Smooth muscle cell (in vitro differentiated cells): ENCODE data around the gene AMPH. TPM values are rescaled to one million over a fixed set of nuclear protein-coding genes. Genes with fewer than 3 reads are reported as not detected.

Experiments used
- DNase-seq: peaks from one replicate; lab custom pipeline; 2025; ENCODE audit not compliant: unreplicated experiment; lab: John Stamatoyannopoulos, UW
- H2AFZ ChIP-seq: fragments of 200-600 bp; sonication (generic); 2 replicates; pipeline ENCODE4 v1.6.0; 2016; ENCODE audit warnings: antibody characterized with exemption, low read depth, mild to moderate bottlenecking
- H3F3A ChIP-seq: fragments of 200-600 bp; sonication (generic); 2 replicates; pipeline ENCODE4 v1.6.0; 2017; ENCODE audit warnings: antibody characterized with exemption, low read depth
- H3K27ac ChIP-seq: fragments of 200-600 bp; sonication (generic); 2 replicates; pipeline ENCODE4 v1.5.1; 2016; ENCODE audit warnings: low read depth, mild to moderate bottlenecking
- H3K27me3 ChIP-seq: fragments of 200-600 bp; sonication (generic); 2 replicates; pipeline ENCODE4 v1.6.1; 2016; ENCODE audit warnings: low read depth, mild to moderate bottlenecking
- H3K36me3 ChIP-seq: fragments of 200-600 bp; sonication (generic); 2 replicates; pipeline ENCODE4 v1.5.1; 2016; ENCODE audit warnings: low read depth
- H3K4me1 ChIP-seq: fragments of 200-600 bp; sonication (generic); 2 replicates; pipeline ENCODE4 v1.5.1; 2016; ENCODE audit warnings: low read depth
- H3K4me2 ChIP-seq: fragments of 200-600 bp; sonication (generic); 2 replicates; pipeline ENCODE4 v1.6.0; 2016; ENCODE audit warnings: mild to moderate bottlenecking
- H3K4me3 ChIP-seq: fragments of 200-600 bp; sonication (generic); 2 replicates; pipeline ENCODE4 v1.5.1; 2016; ENCODE audit warnings: mild to moderate bottlenecking
- H3K79me2 ChIP-seq: fragments of 200-600 bp; sonication (generic); 2 replicates; pipeline ENCODE4 v1.6.0; 2016; ENCODE audit warnings: low read depth, mild to moderate bottlenecking
- H3K9ac ChIP-seq: fragments of 200-600 bp; sonication (generic); 2 replicates; pipeline ENCODE4 v1.6.0; 2016; ENCODE audit warnings: low read depth
- H3K9me3 ChIP-seq: fragments of 200-600 bp; sonication (generic); replicated peaks from 2 replicates; pipeline ENCODE4 v1.5.1; 2016; ENCODE audit warnings: low read depth
- H4K20me1 ChIP-seq: fragments of 200-600 bp; sonication (generic); 2 replicates; pipeline ENCODE4 v1.6.0; 2016; ENCODE audit warnings: low read depth
- WGBS: methylation state at CpG from one replicate; pipeline ENCODE4 v1.1.7; 2016; ENCODE audit warnings: low lambda C conversion rate; 5-methylcytosine and 5-hydroxymethylcytosine counted together
- polyA plus RNA-seq: library from polyadenylated mRNA; unstranded; fragments of >200 nt; fragmentation: Nextera tagmentation; extraction: Ambion mirVana; gene quantifications from 2 replicates; pipeline ENCODE4 v1.2.1, GENCODE V29; 2016
- small RNA-seq: library from RNA; depleted of rRNA; stranded (forward); fragments of <200 nt; gene quantifications from one replicate; pipeline ENCODE3, GENCODE V24; 2014
- total RNA-seq: library from RNA; depleted of rRNA; stranded (reverse); fragments of >200 nt; gene quantifications from 2 replicates; pipeline ENCODE4 v1.2.3, GENCODE V29; 2014
- TF ChIP-seq, protein P1 (sequence below): fragments of 200-600 bp; sonication (generic); IDR thresholded peaks from 2 replicates; pipeline ENCODE4 v1.5.1; 2017; ENCODE audit warnings: borderline replicate concordance, mild to moderate bottlenecking, antibody characterized with exemption; ENCODE audit not compliant: insufficient read depth, poor library complexity, severe bottlenecking

Gene AMPH
- total and polyA plus RNA-seq, 2 experiments from 2014 or later: 1.6 to 2.4 TPM

DNA sequence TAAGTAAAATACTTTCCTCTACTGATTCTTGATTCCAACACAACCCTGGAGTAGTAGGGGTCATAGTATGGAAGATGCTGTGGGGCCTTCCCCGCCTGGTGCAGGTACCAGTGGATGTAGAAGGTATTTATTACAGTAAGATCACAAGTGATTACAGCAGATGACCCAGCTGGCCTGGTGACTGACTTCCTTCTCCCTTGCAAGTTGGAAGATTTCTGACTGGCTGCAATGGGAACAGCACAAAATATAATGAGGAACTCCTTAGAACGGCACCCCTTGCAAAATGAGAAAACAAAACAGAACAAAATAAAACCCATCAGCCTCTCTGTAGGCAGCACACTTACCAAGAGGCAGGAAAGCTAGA, 296.1 kb downstream of the AMPH start:
- no peak overlapping the region for H3K4me3 ChIP-seq
- H3K9me3 ChIP-seq: no peaks in the 10 kb centered on the region
- no peak overlapping the region for H3K4me2 ChIP-seq
- no peak for DNase-seq
- TF ChIP-seq, protein P1, sequence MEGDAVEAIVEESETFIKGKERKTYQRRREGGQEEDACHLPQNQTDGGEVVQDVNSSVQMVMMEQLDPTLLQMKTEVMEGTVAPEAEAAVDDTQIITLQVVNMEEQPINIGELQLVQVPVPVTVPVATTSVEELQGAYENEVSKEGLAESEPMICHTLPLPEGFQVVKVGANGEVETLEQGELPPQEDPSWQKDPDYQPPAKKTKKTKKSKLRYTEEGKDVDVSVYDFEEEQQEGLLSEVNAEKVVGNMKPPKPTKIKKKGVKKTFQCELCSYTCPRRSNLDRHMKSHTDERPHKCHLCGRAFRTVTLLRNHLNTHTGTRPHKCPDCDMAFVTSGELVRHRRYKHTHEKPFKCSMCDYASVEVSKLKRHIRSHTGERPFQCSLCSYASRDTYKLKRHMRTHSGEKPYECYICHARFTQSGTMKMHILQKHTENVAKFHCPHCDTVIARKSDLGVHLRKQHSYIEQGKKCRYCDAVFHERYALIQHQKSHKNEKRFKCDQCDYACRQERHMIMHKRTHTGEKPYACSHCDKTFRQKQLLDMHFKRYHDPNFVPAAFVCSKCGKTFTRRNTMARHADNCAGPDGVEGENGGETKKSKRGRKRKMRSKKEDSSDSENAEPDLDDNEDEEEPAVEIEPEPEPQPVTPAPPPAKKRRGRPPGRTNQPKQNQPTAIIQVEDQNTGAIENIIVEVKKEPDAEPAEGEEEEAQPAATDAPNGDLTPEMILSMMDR: no peak
- no peak overlapping the region for H2AFZ ChIP-seq
- no peaks in the 10 kb centered on the region for H3K27me3 ChIP-seq
- no peaks in the 10 kb centered on the region for H3K4me1 ChIP-seq
- WGBS: 95% methylated on average over 2 of the region's 2 CpGs
- H4K20me1 ChIP-seq: no peaks in the 10 kb centered on the region
- no peak overlapping the region for H3K27ac ChIP-seq
- H3F3A ChIP-seq: no peaks in the 10 kb centered on the region
- H3K79me2 ChIP-seq: no peaks in the 10 kb centered on the region
- no peaks in the 10 kb centered on the region for H3K36me3 ChIP-seq
- H3K9ac ChIP-seq: no peak overlapping the region

DNA sequence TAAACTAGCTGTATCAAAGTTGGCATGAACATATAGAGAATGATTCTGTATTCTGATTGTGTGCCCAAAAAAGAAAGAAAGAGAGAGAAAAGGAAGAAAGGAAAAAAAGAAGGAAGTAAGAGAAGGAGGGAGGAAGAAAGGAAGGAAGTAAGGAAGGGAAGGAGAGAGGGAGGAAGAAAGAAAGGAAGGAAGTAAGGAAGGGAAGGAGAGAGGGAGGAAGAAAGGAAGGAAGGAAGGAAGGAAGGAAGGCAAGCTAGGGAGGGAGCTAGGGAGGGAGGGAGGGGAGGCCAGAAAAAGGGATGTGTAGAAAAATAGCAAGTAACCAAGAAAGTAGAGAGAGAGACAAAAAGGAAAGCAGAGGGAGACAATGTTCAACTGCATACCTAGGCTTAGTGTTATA, 297.0 kb downstream of the AMPH start:
- Histone ChIP-seq H3K27me3 (no peaks in the 10 kb centered on the region), H4K20me1 (no peaks in the 10 kb centered on the region), H3K4me3 (no peak overlapping the region), H3K9me3 (no peaks in the 10 kb centered on the region), H3K9ac (no peak overlapping the region), H3K27ac (no peak overlapping the region), H3K79me2 (no peaks in the 10 kb centered on the region), H3K4me2 (no peak overlapping the region), H3K4me1 (no peaks in the 10 kb centered on the region), H3F3A (no peaks in the 10 kb centered on the region), H2AFZ (no peak overlapping the region), H3K36me3 (no peaks in the 10 kb centered on the region)
- DNase-seq: no peak
- TF ChIP-seq, protein P1: no peak

Small RNA genes lying within 50 kb of the gene (small RNA-seq; reads per million reads assigned to genes)
- not detected for gene RN7SL83P
- gene TRGV6: not detected
